SK-N-SH treated with all-trans-retinoic acid at 6 μM for 48 hours (cell line): ENCODE measurements around the gene SLC8B1.

Experiments used
- ATAC-seq: fragments of 200-7000 bp; cut with Tn5 transposase; 3 replicates; pipeline ENCODE4 v1.9.1; 2020; ENCODE audit warnings: mild to moderate bottlenecking, moderate library complexity
- BACH2 ChIP-seq: fragments of 250-450 bp; sonication (Bioruptor Pico); IDR thresholded peaks from 2 replicates; pipeline ENCODE4 v1.9.0; 2021; ENCODE audit warnings: mild to moderate bottlenecking, borderline replicate concordance
- CREB5 ChIP-seq: fragments of 250-450 bp; sonication (Bioruptor Pico); IDR thresholded peaks from 2 replicates; pipeline ENCODE4 v1.5.1; 2020; ENCODE audit warnings: low read depth, mild to moderate bottlenecking, moderate library complexity
- CSDC2 ChIP-seq: fragments of 250-450 bp; sonication (Bioruptor Pico); IDR thresholded peaks from 2 replicates; pipeline ENCODE4 v1.5.0; 2020; ENCODE audit warnings: mild to moderate bottlenecking, moderate library complexity
- CSRNP3 ChIP-seq: fragments of 250-450 bp; sonication (Bioruptor Pico); IDR thresholded peaks from 2 replicates; pipeline ENCODE4 v1.5.1; 2021; ENCODE audit warnings: mild to moderate bottlenecking, moderate library complexity
- ESRRG ChIP-seq: fragments of 250-450 bp; sonication (Bioruptor Pico); IDR thresholded peaks from 2 replicates; pipeline ENCODE4 v1.6.1; 2021; ENCODE audit warnings: mild to moderate bottlenecking
- GLIS3 ChIP-seq: fragments of 250-450 bp; sonication (Bioruptor Pico); IDR thresholded peaks from 2 replicates; pipeline ENCODE4 v1.5.0; 2020; ENCODE audit warnings: mild to moderate bottlenecking, moderate library complexity
- POU6F1 ChIP-seq: fragments of 250-450 bp; sonication (Bioruptor Pico); IDR thresholded peaks from 2 replicates; pipeline ENCODE4 v1.8.0; 2021; ENCODE audit warnings: low read depth, mild to moderate bottlenecking, moderate library complexity, borderline replicate concordance
- PPARA ChIP-seq: fragments of 250-450 bp; sonication (Bioruptor Pico); IDR thresholded peaks from 2 replicates; pipeline ENCODE4 v1.5.0; 2020; ENCODE audit warnings: mild to moderate bottlenecking, borderline replicate concordance
- SNAI2 ChIP-seq: fragments of 250-450 bp; sonication (Bioruptor Pico); IDR thresholded peaks from 2 replicates; pipeline ENCODE4 v1.5.0; 2020; ENCODE audit warnings: mild to moderate bottlenecking, moderate library complexity
- TCF4 ChIP-seq: fragments of 250-450 bp; sonication (Bioruptor Pico); IDR thresholded peaks from 2 replicates; pipeline ENCODE4 v1.8.0; 2021; ENCODE audit warnings: mild to moderate bottlenecking, moderate library complexity, borderline replicate concordance
- TOX ChIP-seq: fragments of 250-450 bp; sonication (Bioruptor Pico); IDR thresholded peaks from 2 replicates; pipeline ENCODE4 v1.8.0; 2021; ENCODE audit warnings: mild to moderate bottlenecking, moderate library complexity, borderline replicate concordance
- TSHZ2 ChIP-seq: fragments of 250-450 bp; sonication (Bioruptor Pico); IDR thresholded peaks from 2 replicates; pipeline ENCODE4 v1.5.0; 2020; ENCODE audit warnings: mild to moderate bottlenecking, moderate library complexity
- ZC3H10 ChIP-seq: fragments of 250-450 bp; sonication (Bioruptor Pico); IDR thresholded peaks from 2 replicates; pipeline ENCODE4 v1.5.1; 2021; ENCODE audit warnings: mild to moderate bottlenecking, moderate library complexity
- ZFP3 ChIP-seq: fragments of 250-450 bp; sonication (Bioruptor Pico); IDR thresholded peaks from 2 replicates; pipeline ENCODE4 v1.5.0; 2020; ENCODE audit warnings: mild to moderate bottlenecking, moderate library complexity
- ZFP30 ChIP-seq: fragments of 450-650 bp; formaldehyde crosslinking; IDR thresholded peaks from 2 replicates; pipeline ENCODE4 v1.5.0; 2022; ENCODE audit warnings: mild to moderate bottlenecking, moderate library complexity
- ZNF565 ChIP-seq: fragments of 450-650 bp; formaldehyde crosslinking; conservative IDR thresholded peaks from 2 replicates; pipeline ENCODE4 v1.5.0; 2020; ENCODE audit warnings: low read depth, mild to moderate bottlenecking, moderate library complexity
- ZNF70 ChIP-seq: fragments of 450-650 bp; formaldehyde crosslinking; IDR thresholded peaks from 2 replicates; pipeline ENCODE4 v1.5.0; 2020; ENCODE audit warnings: mild to moderate bottlenecking, moderate library complexity
- ZNF8 ChIP-seq: fragments of 450-650 bp; formaldehyde crosslinking; IDR thresholded peaks from 2 replicates; pipeline ENCODE4 v1.5.0; 2020; ENCODE audit warnings: mild to moderate bottlenecking, moderate library complexity

SLC8B1 gene

GRCh38 chr12:113365639-113366395 lies 30.9 kb upstream of the SLC8B1 start:
- ATAC-seq = no peak
- TF ChIP-seq ZFP3 (CRISPR knock-in tag) = peak; percentile 97
- no peak for TF ChIP-seq ZFP30 (CRISPR knock-in tag)

GRCh38 chr12:113364698-113365097 lies 29.8 kb upstream of the SLC8B1 start:
- ATAC-seq = no peak
- no peak for TF ChIP-seq BACH2 (CRISPR knock-in tag)
- TF ChIP-seq SNAI2 (CRISPR knock-in tag) = no peak
- no peak for TF ChIP-seq GLIS3
- TF ChIP-seq ZFP3 (CRISPR knock-in tag) = no peak
- no peak for TF ChIP-seq CREB5 (CRISPR knock-in tag)
- no peak for TF ChIP-seq PPARA (CRISPR knock-in tag)
- TF ChIP-seq CSRNP3 (CRISPR knock-in tag) = no peak
- no peak for TF ChIP-seq ZNF70 (CRISPR knock-in tag)
- no peak for TF ChIP-seq ESRRG (CRISPR knock-in tag)
- TF ChIP-seq, all 23 proteins: peak for 0

- ATAC-seq = no peak
These were observed 26.9 kb upstream of the SLC8B1 start for GRCh38 chr12:113361574-113362370.

GRCh38 chr12:113359939-113360748 lies 25.2 kb upstream of the SLC8B1 start:
- ATAC-seq = peak; percentile 5; the same call in 2 of the 3 replicates
- TF ChIP-seq PPARA (CRISPR knock-in tag) (no peak), GLIS3 (no peak), ZFP30 (CRISPR knock-in tag) (no peak), ZFP3 (CRISPR knock-in tag) (no peak), TCF4 (CRISPR knock-in tag) (no peak), SNAI2 (CRISPR knock-in tag) (no peak), ZNF565 (CRISPR knock-in tag) (no peak), TOX (CRISPR knock-in tag) (no peak), CSDC2 (no peak), ZNF70 (CRISPR knock-in tag) (no peak), ZNF8 (CRISPR knock-in tag) (no peak), ZC3H10 (CRISPR knock-in tag) (no peak), TSHZ2 (CRISPR knock-in tag) (no peak), POU6F1 (CRISPR knock-in tag) (no peak)

More at GRCh38 chr12:113361574-113362370, 26.9 kb upstream of the SLC8B1 start:
- TF ChIP-seq CREB5 (CRISPR knock-in tag) (no peak), CSRNP3 (CRISPR knock-in tag) (no peak), ZNF70 (CRISPR knock-in tag) (peak; percentile 90)
